GM12878 (cell line): Measurements from ENCODE around the gene C5. TPM values are rescaled to one million over a fixed set of nuclear protein-coding genes. Genes with fewer than 3 reads are reported as not detected.

Source experiments
- polyA plus RNA-seq, 11 experiments: library from polyadenylated mRNA; depleted of rRNA in 4 of 11; unstranded in 6 of 11; stranded (reverse) in 5 of 11; fragments of >200 nt; fragmentation: Nextera tagmentation in 4 of 11; fragmentation: Illumina TruSeq in 1 of 11; extraction: Ambion mirVana in 4 of 11; extraction: Trizol in 1 of 11; gene quantifications; 1 replicate in 1 of 11; 2 replicates in 10 of 11; pipeline versions ENCODE4 v1.2.1 to v1.2.3, GENCODE V29; 2011 to 2016; ENCODE audit warnings: inconsistent platforms in 2 of 11, missing spikeins in 2 of 11, low read depth in 1 of 11
- total RNA-seq, 4 experiments: library from RNA; depleted of rRNA in 3 of 4; stranded (reverse); fragments of >200 nt in 3 of 4; fragmentation: Illumina TruSeq in 1 of 4; extraction: Trizol in 1 of 4; gene quantifications; 2 replicates each; pipeline versions ENCODE4 v1.2.1 to v1.2.3, GENCODE V29; 2013 to 2021
- TF ChIP-seq, protein P1 (sequence below): fragments of 450-650 bp; IDR thresholded peaks from 2 replicates; pipeline ENCODE4 v1.6.1; 2017; ENCODE audit warnings: mild to moderate bottlenecking, moderate library complexity
- TF ChIP-seq, protein P2 (sequence below): fragments of 450-650 bp; IDR thresholded peaks from 2 replicates; pipeline ENCODE4 v1.6.1; 2018; ENCODE audit warnings: mild to moderate bottlenecking, low read depth, moderate library complexity; ENCODE audit not compliant: partially characterized antibody

C5 gene
- total and polyA plus RNA-seq, 10 of the 15 experiments (the other 5 are each of a cell fraction or from before 2014, with no cell fraction given): 0.39 to 2.2 (median 1.2) TPM

DNA sequence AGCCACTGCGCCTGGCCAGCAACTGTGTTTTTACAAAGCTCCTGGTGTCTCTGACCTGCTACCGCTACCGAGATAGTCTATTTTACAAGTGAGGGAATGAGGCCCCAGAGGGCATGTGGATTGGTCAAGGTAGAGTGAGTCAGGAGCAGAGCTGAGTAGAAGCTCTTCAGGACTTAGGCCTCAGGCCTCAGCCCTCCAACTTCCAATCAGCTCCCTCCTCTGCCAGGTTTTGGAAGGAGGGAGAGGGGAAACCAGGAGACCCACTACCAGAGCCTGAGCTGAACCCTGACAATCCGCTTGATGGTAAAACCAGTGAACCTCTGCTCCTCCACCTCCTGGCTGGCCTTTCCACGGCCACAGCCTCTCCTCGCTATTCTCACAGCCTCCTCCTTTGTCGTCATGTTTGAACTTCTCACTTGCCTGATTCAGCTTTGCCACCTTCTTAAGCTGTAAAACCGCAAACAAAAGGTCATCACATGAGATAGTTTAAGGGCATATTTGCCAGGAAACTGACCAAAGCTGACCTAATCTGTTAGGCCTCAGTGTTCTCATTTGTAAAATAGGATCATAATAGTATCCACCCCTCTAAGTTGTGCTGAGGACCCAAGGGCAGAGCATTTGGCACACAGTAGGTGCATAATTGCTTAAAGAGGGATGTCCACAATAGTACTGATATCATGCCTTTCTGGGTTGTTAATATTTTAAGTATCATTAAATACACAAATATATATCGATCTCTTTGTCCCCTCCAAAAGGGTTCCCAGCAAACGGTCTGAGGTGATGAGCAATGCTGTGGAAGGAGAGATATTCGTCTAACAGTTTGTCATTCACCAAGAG lies 125.2 kb downstream of the C5 start (continued):
- TF ChIP-seq, protein P1, sequence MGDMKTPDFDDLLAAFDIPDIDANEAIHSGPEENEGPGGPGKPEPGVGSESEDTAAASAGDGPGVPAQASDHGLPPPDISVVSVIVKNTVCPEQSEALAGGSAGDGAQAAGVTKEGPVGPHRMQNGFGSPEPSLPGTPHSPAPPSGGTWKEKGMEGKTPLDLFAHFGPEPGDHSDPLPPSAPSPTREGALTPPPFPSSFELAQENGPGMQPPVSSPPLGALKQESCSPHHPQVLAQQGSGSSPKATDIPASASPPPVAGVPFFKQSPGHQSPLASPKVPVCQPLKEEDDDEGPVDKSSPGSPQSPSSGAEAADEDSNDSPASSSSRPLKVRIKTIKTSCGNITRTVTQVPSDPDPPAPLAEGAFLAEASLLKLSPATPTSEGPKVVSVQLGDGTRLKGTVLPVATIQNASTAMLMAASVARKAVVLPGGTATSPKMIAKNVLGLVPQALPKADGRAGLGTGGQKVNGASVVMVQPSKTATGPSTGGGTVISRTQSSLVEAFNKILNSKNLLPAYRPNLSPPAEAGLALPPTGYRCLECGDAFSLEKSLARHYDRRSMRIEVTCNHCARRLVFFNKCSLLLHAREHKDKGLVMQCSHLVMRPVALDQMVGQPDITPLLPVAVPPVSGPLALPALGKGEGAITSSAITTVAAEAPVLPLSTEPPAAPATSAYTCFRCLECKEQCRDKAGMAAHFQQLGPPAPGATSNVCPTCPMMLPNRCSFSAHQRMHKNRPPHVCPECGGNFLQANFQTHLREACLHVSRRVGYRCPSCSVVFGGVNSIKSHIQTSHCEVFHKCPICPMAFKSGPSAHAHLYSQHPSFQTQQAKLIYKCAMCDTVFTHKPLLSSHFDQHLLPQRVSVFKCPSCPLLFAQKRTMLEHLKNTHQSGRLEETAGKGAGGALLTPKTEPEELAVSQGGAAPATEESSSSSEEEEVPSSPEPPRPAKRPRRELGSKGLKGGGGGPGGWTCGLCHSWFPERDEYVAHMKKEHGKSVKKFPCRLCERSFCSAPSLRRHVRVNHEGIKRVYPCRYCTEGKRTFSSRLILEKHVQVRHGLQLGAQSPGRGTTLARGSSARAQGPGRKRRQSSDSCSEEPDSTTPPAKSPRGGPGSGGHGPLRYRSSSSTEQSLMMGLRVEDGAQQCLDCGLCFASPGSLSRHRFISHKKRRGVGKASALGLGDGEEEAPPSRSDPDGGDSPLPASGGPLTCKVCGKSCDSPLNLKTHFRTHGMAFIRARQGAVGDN: peak; percentile 90
- TF ChIP-seq, protein P2, sequence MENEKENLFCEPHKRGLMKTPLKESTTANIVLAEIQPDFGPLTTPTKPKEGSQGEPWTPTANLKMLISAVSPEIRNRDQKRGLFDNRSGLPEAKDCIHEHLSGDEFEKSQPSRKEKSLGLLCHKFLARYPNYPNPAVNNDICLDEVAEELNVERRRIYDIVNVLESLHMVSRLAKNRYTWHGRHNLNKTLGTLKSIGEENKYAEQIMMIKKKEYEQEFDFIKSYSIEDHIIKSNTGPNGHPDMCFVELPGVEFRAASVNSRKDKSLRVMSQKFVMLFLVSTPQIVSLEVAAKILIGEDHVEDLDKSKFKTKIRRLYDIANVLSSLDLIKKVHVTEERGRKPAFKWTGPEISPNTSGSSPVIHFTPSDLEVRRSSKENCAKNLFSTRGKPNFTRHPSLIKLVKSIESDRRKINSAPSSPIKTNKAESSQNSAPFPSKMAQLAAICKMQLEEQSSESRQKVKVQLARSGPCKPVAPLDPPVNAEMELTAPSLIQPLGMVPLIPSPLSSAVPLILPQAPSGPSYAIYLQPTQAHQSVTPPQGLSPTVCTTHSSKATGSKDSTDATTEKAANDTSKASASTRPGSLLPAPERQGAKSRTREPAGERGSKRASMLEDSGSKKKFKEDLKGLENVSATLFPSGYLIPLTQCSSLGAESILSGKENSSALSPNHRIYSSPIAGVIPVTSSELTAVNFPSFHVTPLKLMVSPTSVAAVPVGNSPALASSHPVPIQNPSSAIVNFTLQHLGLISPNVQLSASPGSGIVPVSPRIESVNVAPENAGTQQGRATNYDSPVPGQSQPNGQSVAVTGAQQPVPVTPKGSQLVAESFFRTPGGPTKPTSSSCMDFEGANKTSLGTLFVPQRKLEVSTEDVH: peak; percentile 36
- TF ChIP-seq, all 136 proteins: peak for 30
